T-helper 1 cell treated with Interleukin-12 subunit alpha and Interleukin-12 subunit beta and Interleukin-4 antibody, amounts not matched to agents 30 μg/mL and 1 μg/mL, for 36 hours (primary cell): ENCODE measurements around the gene MOCOS.

Experiments used
- H3K27ac Mint-ChIP-seq: one replicate; pipeline ENCODE4 v1.8.0; 2021; ENCODE audit warnings: mild to moderate bottlenecking, mixed read lengths
- H3K27me3 Mint-ChIP-seq: one replicate; pipeline ENCODE4 v1.8.0; 2021; ENCODE audit warnings: low read depth, mixed read lengths
- H3K36me3 Mint-ChIP-seq: one replicate; pipeline ENCODE4 v1.8.0; 2021; ENCODE audit warnings: low read depth, mixed read lengths
- H3K4me1 Mint-ChIP-seq: one replicate; pipeline ENCODE4 v1.8.0; 2021; ENCODE audit warnings: low read depth, mixed read lengths
- H3K4me3 Mint-ChIP-seq: one replicate; pipeline ENCODE4 v1.8.0; 2021; ENCODE audit warnings: mild to moderate bottlenecking, moderate library complexity, mixed read lengths
- H3K9me3 Mint-ChIP-seq: one replicate; pipeline ENCODE4 v1.8.0; 2021; ENCODE audit warnings: mixed read lengths

MOCOS gene

DNA sequence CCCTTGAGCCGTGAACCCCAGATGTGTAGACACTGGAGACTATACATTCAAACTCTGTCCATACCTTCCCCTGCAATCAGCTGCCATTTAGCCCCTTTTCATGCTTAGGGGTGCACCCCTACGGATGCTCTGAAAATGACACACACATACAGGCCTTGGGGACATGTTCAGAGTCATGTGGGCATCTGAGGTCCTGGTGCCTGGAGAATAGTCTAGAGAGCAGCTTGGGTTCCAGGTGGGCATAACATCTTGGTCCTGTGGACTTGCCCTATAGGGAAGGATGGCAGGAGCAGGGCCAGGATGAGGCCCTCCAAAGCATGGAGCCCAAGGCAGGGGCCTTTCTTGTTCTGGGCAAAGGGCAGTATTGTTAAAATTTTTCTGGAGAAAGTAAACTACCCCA, 100.4 kb downstream of the MOCOS start:
- Mint-ChIP-seq H3K27me3 (peaks cover 22% of the 10 kb centered on the region), H3K4me3 (no peak overlapping the region), H3K9me3 (no peaks in the 10 kb centered on the region), H3K27ac (no peak overlapping the region), H3K36me3 (no peaks in the 10 kb centered on the region), H3K4me1 (no peaks in the 10 kb centered on the region)

DNA sequence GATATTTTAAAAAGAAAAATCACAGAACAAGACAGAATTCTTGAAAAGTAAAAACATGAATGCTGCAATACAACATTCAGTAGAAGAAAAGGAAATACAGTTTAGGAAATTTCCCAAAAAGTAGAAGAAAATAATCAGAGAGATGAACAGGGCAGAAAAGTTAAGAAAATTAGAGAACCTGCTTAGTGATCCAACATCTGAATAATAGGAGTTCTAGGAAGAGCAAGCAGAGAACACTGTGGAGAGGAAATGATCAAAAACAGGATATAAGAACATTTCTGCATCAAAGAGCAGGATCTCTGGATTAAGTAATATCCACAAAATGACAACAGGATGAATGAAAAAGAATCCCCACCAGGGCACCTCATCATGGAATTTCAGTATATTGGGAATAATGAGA, 101.4 kb downstream of the MOCOS start:
- Mint-ChIP-seq H3K27me3 (peaks cover 22% of the 10 kb centered on the region), H3K4me3 (no peak overlapping the region), H3K36me3 (no peaks in the 10 kb centered on the region)

DNA sequence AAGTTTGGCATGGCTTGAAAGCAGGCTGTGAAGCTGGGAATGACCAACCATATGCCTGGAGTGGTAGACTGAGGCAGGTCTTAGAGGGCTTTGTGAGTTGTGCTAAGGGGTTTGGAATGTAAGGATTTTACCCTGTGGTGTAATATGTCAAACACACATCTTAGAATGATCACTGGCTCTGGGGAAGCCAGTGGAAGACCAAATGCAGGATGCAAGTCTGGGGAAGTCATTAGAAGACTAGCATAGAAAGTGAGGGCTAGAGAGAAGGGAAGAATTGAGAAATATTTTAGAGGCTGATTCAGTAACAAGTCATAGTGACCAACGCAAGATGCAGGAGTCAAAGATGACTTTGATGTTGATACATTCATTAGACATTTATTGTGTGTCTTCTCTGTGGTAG, 106.7 kb downstream of the MOCOS start:
- no peaks in the 10 kb centered on the region for H3K36me3 Mint-ChIP-seq
- H3K4me3 Mint-ChIP-seq, result no peak overlapping the region
- H3K27ac Mint-ChIP-seq, result no peak overlapping the region
- H3K27me3 Mint-ChIP-seq, result peaks cover 20% of the 10 kb centered on the region
- no peaks in the 10 kb centered on the region for H3K9me3 Mint-ChIP-seq
- no peaks in the 10 kb centered on the region for H3K4me1 Mint-ChIP-seq

More for the DNA sequence above, 101.4 kb downstream of the MOCOS start:
- H3K4me1 Mint-ChIP-seq, result no peaks in the 10 kb centered on the region
- no peaks in the 10 kb centered on the region for H3K9me3 Mint-ChIP-seq
- H3K27ac Mint-ChIP-seq, result no peak overlapping the region

DNA sequence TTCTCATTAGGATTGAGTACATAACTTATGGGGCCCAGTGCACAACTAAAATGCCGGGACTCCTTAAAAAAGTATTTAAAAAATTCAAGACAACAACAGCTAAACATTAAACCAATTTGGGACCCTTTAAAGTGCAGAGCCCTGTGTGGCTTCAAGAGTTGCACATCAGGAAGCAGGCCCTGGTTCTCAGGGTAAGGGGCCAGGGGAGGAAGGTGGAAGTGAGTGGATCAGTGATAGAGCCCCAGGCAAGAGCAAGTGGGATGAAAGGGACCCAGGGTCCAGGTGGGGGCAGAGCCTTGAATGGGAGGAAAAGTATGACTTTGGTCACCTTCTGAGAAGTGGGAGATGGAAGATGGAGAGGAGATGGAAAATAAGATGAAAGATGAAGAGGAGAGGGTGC, 107.9 kb downstream of the MOCOS start:
- H3K27ac Mint-ChIP-seq, result no peak overlapping the region
- no peak overlapping the region for H3K4me3 Mint-ChIP-seq
- no peaks in the 10 kb centered on the region for H3K4me1 Mint-ChIP-seq
- H3K36me3 Mint-ChIP-seq, result no peaks in the 10 kb centered on the region
- H3K27me3 Mint-ChIP-seq, result peaks cover 22% of the 10 kb centered on the region
- H3K9me3 Mint-ChIP-seq, result no peaks in the 10 kb centered on the region

DNA sequence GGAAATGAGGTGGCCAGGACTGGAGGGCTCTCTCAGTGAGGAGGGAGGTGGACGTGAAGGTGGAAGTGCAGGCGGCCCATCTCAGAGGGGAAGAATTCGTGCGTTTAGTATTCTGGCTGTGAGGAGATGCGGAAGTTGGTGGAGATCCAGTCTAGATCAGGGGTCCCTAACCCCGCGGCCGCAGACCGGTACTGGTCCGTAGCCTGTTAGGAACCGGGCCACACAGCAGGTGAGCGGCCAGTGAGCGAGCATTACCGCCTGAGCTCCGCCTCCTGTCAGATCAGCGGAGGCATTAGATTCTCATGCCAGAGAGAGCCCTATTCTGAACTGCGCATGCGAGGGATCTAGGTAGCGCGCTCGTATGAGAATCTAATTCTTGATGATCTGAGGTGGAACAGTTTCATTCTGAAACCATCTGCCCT, 108.6 kb downstream of the MOCOS start:
- H3K9me3 Mint-ChIP-seq, result no peaks in the 10 kb centered on the region
- no peak overlapping the region for H3K27ac Mint-ChIP-seq
- H3K4me1 Mint-ChIP-seq, result no peaks in the 10 kb centered on the region
- peaks cover 28% of the 10 kb centered on the region for H3K27me3 Mint-ChIP-seq
- H3K4me3 Mint-ChIP-seq, result no peak overlapping the region
- H3K36me3 Mint-ChIP-seq, result no peaks in the 10 kb centered on the region

GRCh38 chr18:36296650-36297416, 109.5 kb downstream of the MOCOS start:
- Mint-ChIP-seq H3K4me1 (no peaks in the 10 kb centered on the region), H3K27me3 (peaks cover 32% of the 10 kb centered on the region), H3K4me3 (no peak overlapping the region), H3K27ac (no peak overlapping the region), H3K36me3 (no peaks in the 10 kb centered on the region), H3K9me3 (no peaks in the 10 kb centered on the region)

DNA sequence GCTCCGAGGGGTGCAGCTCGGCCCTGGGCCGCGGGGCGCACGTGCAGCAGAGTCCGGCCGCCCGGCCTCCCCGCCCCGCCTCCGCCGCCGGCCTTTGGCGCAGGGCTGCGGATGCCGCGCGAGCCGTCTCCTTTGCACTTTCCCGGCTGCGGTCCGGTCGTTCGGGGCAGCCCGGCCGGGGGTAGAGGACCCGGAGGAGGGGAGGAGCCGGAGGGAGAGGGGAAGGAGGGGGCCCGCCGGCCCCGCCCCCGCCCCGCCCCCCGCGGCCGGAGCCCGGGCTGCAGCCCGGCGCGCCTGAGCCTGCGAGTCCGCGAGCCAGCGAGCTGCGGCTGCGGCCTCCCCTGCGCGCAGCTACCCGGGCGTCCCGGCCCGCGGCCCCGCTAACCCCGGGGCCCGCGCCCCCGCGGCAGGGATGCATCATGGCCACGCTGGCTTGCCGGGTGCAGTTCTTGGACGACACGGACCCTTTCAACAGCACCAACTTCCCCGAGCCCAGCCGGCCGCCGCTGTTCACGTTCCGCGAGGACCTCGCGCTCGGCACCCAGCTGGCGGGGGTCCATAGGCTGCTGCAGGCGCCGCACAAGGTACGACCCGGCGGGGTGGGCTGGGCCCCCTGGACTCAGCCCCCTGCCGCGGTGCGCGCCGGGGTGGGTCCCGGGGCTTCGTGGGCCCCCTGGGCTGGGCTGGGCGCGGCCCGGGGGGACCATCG, 110.3 kb downstream of the MOCOS start, which contains the start of gene FHOD3:
Gene FHOD3, plus strand, starts transcription at position 297 of the 709 bp plus-strand sequence. Its CDS starts 123 bp downstream, at position 420.
- Mint-ChIP-seq H3K27me3 (peaks cover 38% of the 10 kb centered on the region), H3K36me3 (no peaks in the 10 kb centered on the region), H3K27ac (no peak within 1 kb of the TSS), H3K4me1 (no peaks in the 10 kb centered on the region), H3K4me3 (no peak within 1 kb of the TSS), H3K9me3 (no peaks in the 10 kb centered on the region)

DNA sequence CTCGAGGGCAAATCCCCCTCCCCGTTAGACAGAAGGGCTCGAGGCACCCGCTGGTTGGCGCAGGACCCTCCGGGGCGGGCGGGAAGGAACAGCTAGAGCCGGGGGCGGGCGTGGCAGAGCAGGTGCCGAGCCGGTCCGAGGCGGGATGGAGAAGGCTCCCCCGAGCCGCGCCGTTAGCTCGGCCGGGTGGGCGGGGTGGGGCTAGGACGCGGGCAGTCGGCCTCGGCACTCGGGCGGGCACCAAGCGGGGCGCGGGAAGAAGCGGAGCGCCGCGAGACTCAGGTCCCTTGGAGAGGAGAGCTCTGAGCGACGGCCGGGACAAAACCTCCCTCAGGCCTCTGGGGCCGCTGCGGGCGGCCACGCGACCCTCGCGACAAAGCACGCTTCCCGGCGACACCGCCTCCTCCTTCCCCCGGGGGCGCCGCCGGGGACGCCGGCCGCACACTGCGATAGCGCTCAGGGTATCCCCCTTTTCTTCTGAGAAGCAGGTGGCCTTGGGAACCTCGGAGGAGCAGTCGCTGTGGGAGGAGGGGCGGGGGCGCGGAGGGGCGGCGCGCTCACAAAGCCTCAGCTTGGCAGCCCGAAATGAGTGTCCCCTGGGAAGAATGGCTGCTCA, 110.9 kb downstream of the MOCOS start:
- Mint-ChIP-seq H3K27ac (no peak overlapping the region), H3K4me1 (no peaks in the 10 kb centered on the region), H3K27me3 (peaks cover 44% of the 10 kb centered on the region), H3K4me3 (no peak overlapping the region), H3K9me3 (no peaks in the 10 kb centered on the region), H3K36me3 (no peaks in the 10 kb centered on the region)

- no peak overlapping the region for H3K27ac Mint-ChIP-seq
- no peaks in the 10 kb centered on the region for H3K4me1 Mint-ChIP-seq
- H3K9me3 Mint-ChIP-seq, result no peaks in the 10 kb centered on the region
- no peak overlapping the region for H3K4me3 Mint-ChIP-seq
- H3K36me3 Mint-ChIP-seq, result no peaks in the 10 kb centered on the region
- peaks cover 52% of the 10 kb centered on the region for H3K27me3 Mint-ChIP-seq
Measured at GRCh38 chr18:36299015-36299414, 111.7 kb downstream of the MOCOS start.

DNA sequence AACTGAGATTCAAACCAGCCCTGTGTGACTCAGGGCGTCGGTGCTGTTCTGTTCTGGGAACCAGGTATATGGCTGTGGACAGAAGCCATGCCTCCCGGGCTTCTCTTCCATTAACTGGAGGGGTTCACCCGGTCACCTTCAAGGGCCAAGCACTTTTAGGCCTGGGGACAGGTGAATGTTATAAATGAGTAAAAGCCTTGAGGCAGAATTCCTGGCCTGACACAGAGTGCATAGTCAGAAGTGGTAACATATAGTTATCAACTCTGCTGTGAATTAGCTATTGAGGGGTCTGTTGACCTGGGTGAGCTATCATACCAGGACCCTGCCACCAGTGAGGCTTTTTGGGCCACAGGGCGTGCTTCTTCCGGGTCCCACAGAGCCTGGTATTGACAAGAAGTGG, 112.9 kb downstream of the MOCOS start:
- no peaks in the 10 kb centered on the region for H3K36me3 Mint-ChIP-seq
- H3K27ac Mint-ChIP-seq, result no peak overlapping the region
- H3K4me3 Mint-ChIP-seq, result no peak overlapping the region
- H3K4me1 Mint-ChIP-seq, result no peaks in the 10 kb centered on the region
- peaks cover 57% of the 10 kb centered on the region for H3K27me3 Mint-ChIP-seq
- no peaks in the 10 kb centered on the region for H3K9me3 Mint-ChIP-seq

DNA sequence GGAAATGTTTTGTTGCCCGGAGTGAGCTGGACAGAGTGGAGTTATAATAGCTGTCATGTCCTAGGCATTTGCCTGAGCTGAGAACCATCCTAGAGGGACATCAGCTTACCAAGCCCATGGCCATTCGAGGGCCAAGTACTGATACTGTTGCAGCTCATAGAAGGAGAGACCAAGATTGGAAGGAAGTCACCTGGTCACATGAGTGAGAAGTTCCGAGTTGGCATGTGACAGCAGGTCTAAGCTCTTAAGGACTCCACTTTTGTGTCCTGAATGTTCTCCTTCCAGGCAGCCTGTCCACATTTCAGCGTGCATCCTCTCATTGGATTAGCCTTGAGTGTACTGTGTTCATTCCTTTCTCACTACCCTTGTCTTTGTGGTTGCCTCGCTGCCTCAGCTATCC, 114.6 kb downstream of the MOCOS start:
- Mint-ChIP-seq H3K4me1 (no peaks in the 10 kb centered on the region), H3K9me3 (no peaks in the 10 kb centered on the region), H3K4me3 (no peak overlapping the region), H3K27ac (no peak overlapping the region), H3K27me3 (peaks cover 66% of the 10 kb centered on the region), H3K36me3 (no peaks in the 10 kb centered on the region)

DNA sequence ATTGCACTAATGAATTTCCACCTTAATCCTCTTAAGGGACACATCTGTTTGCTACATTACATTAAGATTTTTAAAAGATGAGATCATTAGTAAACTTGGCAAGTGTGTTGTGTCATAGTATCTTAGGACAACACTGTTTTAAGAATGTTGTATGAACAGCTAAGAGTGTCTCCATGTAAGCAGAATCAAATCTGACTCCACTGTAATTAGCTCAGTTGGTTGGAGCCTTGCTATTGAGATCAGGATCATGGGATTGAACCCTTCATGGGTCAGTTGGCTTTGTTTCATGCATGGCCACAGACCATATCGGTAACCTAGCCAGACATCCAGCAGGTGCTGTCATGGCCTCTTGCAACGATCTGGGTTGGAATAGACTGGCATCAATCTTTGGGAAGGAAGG, 115.4 kb downstream of the MOCOS start:
- Mint-ChIP-seq H3K9me3 (no peaks in the 10 kb centered on the region), H3K36me3 (no peaks in the 10 kb centered on the region), H3K4me1 (no peaks in the 10 kb centered on the region), H3K4me3 (no peak overlapping the region), H3K27me3 (peaks cover 66% of the 10 kb centered on the region), H3K27ac (no peak overlapping the region)

- Mint-ChIP-seq H3K27me3 (peaks cover 66% of the 10 kb centered on the region), H3K4me1 (no peaks in the 10 kb centered on the region), H3K36me3 (no peaks in the 10 kb centered on the region), H3K27ac (no peak overlapping the region), H3K4me3 (no peak overlapping the region), H3K9me3 (no peaks in the 10 kb centered on the region)
Measured at GRCh38 chr18:36303211-36303844, 116.0 kb downstream of the MOCOS start.

DNA sequence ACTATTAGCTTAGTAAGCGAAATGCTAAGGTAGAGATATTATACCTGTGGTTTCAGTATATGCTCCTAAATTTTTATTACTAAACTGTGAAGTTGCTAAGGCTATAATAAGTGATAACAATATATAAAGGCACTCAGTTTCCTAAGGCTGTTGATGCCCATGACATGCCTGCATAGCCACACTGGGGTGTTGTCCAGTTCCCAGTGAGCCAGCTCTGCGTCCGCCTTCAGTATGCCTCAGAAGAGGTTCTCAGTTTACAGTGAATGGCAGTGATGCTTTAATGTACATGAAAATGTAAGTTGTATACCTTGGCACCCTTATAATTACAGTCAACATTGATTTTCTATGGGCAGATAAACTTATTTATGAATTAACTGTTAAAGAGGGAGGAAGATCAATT, 117.4 kb downstream of the MOCOS start:
- Mint-ChIP-seq H3K9me3 (no peaks in the 10 kb centered on the region), H3K4me3 (no peak overlapping the region), H3K36me3 (no peaks in the 10 kb centered on the region), H3K4me1 (no peaks in the 10 kb centered on the region), H3K27me3 (peaks cover 59% of the 10 kb centered on the region), H3K27ac (no peak overlapping the region)
